Rectal smooth muscle tissue (tissue), 1 donor: ENCODE results near the gene COL23A1.
"Not testable (repeated sequence)": the region's sequence is repeated elsewhere in the genome, so short reads cannot be mapped to it uniquely, and the experiment has no call there.

Experiments used
- H3K27ac ChIP-seq: one replicate; pipeline ENCODE4 v1.7.0; 2013; ENCODE audit warnings: low read depth, low read length, inconsistent platforms
- H3K27me3 ChIP-seq: one replicate; pipeline ENCODE4 v1.7.0; 2013; ENCODE audit warnings: low read length; ENCODE audit not compliant: control insufficient read depth, insufficient read depth
- H3K36me3 ChIP-seq: one replicate; pipeline ENCODE4 v1.7.0; 2013; ENCODE audit warnings: low read length; ENCODE audit not compliant: control insufficient read depth, insufficient read depth
- H3K4me1 ChIP-seq: one replicate; pipeline ENCODE4 v1.7.0; 2013; ENCODE audit warnings: low read length; ENCODE audit not compliant: control insufficient read depth, insufficient read depth
- H3K4me3 ChIP-seq: one replicate; pipeline ENCODE4 v1.7.0; 2013; ENCODE audit warnings: low read length
- H3K9ac ChIP-seq: one replicate; pipeline ENCODE4 v1.7.0; 2013; ENCODE audit warnings: low read length

The COL23A1 gene

DNA sequence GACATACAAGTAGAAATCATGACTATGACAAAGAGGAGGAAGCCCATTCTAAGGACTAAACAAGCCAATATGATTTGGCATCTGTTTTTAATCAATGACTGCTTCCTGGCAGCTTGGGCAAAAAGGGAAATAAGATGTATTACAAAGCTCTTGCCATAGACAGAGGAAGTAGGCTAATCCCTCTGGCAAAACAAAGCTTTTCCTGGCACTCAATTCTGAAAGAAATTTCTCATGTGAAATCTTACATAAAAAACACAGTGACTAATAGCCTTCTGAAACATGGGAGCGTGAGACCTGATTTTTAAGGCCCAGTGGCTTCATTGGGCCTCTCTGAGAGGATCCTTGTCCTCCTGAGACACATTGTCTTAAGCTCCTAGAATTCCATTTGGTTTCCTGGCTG is 93.6 kb downstream of the COL23A1 start:
- no peak overlapping the region for H3K27ac ChIP-seq
- no peak overlapping the region for H3K4me3 ChIP-seq
- no peaks in the 10 kb centered on the region for H3K27me3 ChIP-seq
- H3K9ac ChIP-seq: no peak overlapping the region
- no peaks in the 10 kb centered on the region for H3K4me1 ChIP-seq
- H3K36me3 ChIP-seq: no peaks in the 10 kb centered on the region

DNA sequence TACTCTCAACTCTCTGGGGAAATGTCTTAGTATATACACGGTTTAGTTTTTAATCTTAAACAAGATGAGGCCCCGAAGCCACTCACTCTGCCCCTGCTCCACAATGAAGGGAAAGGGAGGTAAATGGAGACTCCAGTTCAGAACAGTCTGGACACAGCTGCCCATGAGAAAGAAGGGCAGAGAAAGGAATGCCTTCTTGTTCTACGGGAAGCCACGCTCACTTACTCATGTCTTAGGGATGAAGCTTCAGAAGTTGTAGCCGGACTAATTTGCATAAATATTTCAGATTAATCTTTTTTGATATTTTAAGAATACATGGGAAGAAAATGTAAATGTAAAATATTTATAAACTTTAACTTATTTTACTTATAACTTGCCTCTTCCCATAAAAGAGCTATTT is 94.0 kb downstream of the COL23A1 start:
- no peak overlapping the region for H3K9ac ChIP-seq
- no peak overlapping the region for H3K4me3 ChIP-seq
- H3K36me3 ChIP-seq: no peaks in the 10 kb centered on the region
- H3K4me1 ChIP-seq: no peaks in the 10 kb centered on the region
- H3K27me3 ChIP-seq: no peaks in the 10 kb centered on the region
- no peak overlapping the region for H3K27ac ChIP-seq

DNA sequence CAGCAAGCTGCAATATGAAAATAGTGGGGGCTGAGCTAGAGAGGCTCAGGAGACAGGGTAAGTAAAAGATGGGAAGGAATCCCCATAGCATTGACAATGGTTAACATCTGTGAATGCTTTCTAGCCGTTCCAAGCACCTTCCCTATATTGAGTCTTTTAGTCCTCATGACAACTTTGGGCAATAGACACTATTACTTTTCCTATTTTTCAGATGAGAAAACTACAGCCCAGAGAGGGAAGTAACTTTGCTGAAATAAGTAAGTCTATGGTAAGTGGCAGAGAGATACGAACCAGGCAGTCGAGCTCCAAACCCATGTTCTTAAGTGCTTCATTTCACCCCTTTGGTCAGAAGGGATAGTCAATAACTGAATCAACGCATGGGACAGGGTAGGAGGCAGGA is 94.5 kb downstream of the COL23A1 start:
- H3K27ac ChIP-seq: no peak overlapping the region
- no peaks in the 10 kb centered on the region for H3K36me3 ChIP-seq
- H3K27me3 ChIP-seq: no peaks in the 10 kb centered on the region
- H3K9ac ChIP-seq: no peak overlapping the region
- H3K4me3 ChIP-seq: no peak overlapping the region
- no peaks in the 10 kb centered on the region for H3K4me1 ChIP-seq

DNA sequence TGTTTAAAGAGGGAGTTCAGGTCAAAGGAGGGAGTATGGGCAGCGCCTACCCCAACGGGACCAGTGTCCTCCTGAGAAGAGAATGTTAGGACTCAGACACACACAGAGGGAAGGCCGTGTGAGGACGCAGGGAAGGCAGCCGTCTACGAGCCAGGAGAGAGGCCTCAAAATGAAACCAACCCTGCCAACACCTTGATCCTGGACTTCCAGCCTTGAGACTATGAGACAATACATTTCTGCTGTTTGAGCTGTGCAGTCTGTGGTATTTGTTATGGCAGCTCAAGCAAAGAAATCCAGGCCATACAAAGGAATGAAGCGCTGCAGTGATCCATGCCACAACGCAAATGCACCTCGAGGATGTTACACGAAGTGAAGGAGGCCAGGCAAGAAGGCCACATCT is 97.9 kb downstream of the COL23A1 start:
- Histone ChIP-seq H3K9ac (no peak overlapping the region), H3K27ac (no peak overlapping the region), H3K4me3 (no peak overlapping the region), H3K4me1 (no peaks in the 10 kb centered on the region), H3K36me3 (no peaks in the 10 kb centered on the region), H3K27me3 (no peaks in the 10 kb centered on the region)

DNA sequence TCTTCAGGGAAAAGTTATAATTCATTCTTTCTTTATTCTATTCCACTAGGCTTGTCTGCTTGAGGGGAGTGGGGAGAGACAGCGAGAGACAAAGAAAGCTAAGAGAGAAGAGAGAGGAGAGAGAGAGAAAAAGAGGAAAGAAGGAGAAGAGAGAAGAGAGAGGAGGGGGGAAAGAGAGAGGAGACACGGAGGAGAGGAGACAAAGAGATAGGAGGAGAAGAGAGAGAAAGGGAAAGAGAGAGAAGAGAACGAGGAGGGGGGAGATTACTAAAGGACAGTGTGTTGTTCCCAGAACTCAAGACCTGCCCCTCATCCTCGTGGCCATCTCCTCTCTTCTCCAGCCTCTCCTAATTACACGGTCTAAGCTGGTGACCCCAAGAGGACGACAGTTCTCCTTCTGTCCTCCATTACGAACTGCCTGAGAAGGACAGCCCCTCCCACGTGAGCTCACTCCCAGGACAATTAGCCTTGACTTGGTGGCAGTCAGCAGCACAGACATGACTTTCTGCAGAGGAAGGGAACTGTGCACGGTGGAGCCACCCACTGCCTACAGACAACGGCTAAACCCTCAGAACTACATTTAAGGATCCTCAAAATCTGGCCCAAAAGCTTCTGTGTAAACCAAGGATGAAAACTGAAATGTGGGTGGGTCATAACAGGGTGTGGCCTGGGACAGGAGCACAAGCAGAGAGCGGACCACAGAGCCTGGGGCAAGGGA is 99.1 kb downstream of the COL23A1 start:
- no peak overlapping the region for H3K4me3 ChIP-seq
- no peaks in the 10 kb centered on the region for H3K36me3 ChIP-seq
- no peak overlapping the region for H3K27ac ChIP-seq
- no peaks in the 10 kb centered on the region for H3K4me1 ChIP-seq
- H3K27me3 ChIP-seq: no peaks in the 10 kb centered on the region
- no peak overlapping the region for H3K9ac ChIP-seq

DNA sequence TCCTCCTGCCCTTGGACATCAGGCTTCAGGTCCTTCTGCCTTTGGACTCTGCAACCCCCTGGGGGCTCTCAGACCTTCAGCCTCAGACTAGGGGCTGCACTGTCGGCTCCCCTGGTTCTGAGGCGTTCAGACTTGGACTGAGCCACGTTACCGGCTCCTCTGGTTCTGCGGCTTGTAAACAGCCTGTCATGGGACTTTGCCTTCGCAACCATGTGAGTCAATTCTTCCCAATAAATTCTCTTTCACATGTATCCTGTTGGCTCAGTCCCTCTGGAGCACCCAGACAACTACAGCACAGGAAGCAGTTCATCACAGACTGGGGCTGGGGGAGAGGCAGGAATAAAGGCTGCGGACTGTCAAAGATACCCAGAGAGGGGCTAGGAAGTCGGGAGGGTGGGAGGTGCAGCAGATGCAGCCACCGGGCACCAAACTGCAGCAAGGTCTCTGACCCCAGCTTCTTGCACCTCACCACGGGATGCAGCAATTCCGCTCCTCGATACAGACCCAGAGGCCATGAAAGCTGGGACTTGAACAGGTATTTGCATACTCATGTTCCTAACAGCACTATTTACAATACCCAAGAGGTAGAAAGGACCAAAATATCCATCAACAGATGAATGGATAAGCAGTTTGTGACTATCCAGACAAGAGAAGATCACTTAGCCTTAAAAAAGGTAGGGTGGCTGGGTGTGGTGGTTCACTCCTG is 100.8 kb downstream of the COL23A1 start:
- H3K4me3 ChIP-seq: no peak overlapping the region
- H3K27ac ChIP-seq: no peak overlapping the region
- no peaks in the 10 kb centered on the region for H3K4me1 ChIP-seq
- no peaks in the 10 kb centered on the region for H3K27me3 ChIP-seq
- H3K9ac ChIP-seq: no peak overlapping the region
- no peaks in the 10 kb centered on the region for H3K36me3 ChIP-seq

DNA sequence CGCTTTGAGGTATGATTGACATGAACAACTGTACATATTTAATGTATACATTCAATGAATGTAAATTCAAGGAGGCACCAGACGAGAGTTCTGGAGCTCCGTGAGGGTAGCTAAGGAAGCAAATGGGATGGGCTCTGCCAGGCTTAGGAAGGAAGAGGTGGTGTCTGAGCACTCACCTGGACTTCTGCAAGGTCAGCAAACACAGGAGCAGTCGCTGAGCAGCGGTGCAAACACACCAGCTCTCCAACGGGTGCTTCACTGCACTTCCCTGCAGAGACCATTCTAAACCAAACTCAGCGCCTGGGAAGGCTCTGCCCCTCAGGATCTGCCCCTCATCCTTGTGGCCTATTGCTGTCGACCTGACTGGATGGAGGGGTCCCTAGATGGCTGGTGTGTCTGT is 101.5 kb downstream of the COL23A1 start:
- H3K27ac ChIP-seq: no peak overlapping the region
- no peak overlapping the region for H3K9ac ChIP-seq
- H3K4me1 ChIP-seq: no peaks in the 10 kb centered on the region
- no peaks in the 10 kb centered on the region for H3K36me3 ChIP-seq
- H3K27me3 ChIP-seq: no peaks in the 10 kb centered on the region
- H3K4me3 ChIP-seq: no peak overlapping the region

DNA sequence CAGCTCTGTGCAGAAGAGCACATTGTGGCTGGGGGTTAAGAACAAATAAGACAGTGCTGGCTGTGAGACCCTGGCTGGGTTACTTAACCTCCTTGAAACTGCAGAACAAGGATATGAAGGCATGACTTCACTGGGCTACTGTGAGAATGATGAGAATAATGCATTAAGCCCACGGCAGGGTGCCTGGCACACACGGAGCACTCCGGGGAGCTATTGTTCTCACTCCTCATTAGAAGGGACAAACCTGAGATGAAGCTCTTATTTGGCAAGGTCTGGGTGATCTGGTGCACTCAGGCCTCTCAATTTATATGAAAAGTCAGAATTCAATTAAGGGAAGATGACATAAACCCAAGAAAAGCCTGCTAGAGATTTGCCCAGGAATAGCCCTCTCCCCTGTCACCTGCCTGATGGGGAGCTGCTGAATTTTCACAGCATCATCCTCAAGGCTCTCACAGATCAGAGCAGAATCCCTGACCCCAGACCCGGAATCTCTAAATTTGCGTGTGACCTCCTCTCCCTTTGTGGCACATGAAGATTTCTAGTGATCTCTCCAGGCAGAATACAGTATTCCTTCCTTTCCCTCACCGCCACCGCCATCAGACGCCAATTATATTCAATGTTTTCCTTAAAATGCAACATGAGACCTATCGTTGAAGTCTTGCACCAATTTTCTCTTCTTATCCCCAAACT is 102.1 kb downstream of the COL23A1 start:
- Histone ChIP-seq H3K36me3 (no peaks in the 10 kb centered on the region), H3K27ac (no peak overlapping the region), H3K4me1 (no peaks in the 10 kb centered on the region), H3K4me3 (no peak overlapping the region), H3K9ac (no peak overlapping the region), H3K27me3 (no peaks in the 10 kb centered on the region)

DNA sequence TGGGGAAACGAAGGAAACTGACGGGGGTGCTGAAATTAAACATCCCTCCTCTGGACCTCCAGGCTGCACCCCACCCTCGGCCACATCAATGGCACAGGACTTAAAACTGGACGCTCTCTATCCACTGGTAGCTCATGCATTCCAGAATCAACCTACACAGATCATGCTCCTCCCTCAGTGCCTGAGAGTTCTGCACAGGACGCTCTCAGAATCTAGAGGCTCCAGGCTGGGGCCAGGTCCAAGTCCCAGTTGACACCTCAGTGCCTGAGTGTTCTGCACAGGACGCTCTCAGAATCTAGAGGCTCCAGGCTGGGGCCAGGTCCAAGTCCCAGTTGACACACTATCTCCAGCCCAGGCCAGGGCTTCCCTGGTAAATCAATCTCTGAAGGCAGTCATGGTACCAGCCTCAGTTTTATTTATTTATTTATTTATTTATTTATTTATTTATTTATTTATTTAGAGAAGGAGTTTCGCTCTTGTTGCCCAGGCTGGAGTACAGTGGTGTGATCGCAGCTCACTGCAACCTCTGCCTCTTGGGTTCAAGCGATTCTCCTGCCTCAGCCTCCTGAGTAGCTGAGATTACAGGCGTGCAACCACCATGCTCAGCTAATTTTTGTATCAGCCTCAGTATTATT is 103.2 kb downstream of the COL23A1 start:
- H3K4me1 ChIP-seq, H3K36me3 ChIP-seq, H3K9ac ChIP-seq, H3K4me3 ChIP-seq, H3K27me3 ChIP-seq, H3K27ac ChIP-seq: not testable (repeated sequence)

DNA sequence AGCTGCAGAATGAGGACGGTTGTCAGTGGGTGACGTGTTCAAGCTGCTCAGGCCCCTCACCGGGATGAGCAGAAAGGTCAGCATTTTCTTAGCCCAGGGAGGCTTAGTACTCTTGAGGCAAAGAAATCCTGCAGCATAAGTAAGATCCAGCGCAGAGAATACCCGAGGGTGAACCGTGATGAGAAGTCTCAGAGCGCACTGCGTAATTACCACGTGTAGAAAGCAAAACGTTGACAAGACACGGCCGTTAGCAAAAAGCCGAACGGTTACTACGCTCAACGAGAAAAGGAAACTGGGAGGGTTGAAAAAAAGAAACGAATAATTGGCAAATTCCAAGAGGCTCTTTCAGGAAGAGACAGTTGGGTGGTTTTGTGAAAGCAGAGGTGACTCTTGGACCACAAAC is 104.0 kb downstream of the COL23A1 start:
- no peak overlapping the region for H3K4me3 ChIP-seq
- no peak overlapping the region for H3K9ac ChIP-seq
- H3K4me1 ChIP-seq: no peaks in the 10 kb centered on the region
- no peaks in the 10 kb centered on the region for H3K36me3 ChIP-seq
- H3K27me3 ChIP-seq: no peaks in the 10 kb centered on the region
- H3K27ac ChIP-seq: no peak overlapping the region

DNA sequence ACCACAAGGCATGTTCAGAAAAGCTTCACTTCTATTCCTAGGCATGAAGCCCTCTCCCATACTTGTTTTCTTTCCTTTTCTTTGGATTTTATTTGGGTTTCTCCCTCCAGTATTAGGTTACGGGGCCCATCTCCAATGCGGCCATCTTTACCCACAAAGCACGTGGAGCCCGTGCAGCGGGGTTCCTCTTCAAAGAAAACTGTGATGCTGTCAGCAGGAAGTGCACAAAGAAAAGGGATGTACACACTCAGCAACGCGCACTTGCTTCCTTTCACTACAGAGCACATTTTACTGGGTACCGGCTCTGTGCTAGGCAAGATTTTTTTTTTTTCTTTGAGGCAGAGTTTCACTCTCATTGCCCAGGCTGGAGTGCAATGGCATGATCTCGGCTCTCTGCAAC is 106.6 kb downstream of the COL23A1 start:
- no peak overlapping the region for H3K4me3 ChIP-seq
- H3K36me3 ChIP-seq: no peaks in the 10 kb centered on the region
- no peak overlapping the region for H3K27ac ChIP-seq
- no peaks in the 10 kb centered on the region for H3K4me1 ChIP-seq
- no peaks in the 10 kb centered on the region for H3K27me3 ChIP-seq
- no peak overlapping the region for H3K9ac ChIP-seq

DNA sequence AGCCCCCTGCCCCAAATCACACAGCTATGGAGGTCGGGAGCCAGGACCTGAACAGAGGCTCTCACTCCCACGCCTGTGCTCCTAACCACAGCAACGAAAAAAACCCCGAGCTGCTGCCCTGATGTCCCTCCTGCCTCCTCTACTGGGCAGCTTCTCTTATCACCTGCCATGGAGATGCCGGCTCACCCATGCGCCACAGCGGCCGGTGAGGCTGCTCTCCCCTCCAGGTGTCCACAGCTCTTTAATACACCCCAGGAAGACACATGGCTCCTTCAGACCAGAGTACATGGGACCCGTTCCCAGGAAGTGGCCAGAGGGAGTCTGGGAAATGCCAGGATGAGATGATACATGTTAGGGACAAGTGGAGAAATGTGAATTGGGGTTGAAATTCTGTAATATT is 110.9 kb downstream of the COL23A1 start:
- Histone ChIP-seq H3K27ac (no peak overlapping the region), H3K36me3 (no peaks in the 10 kb centered on the region), H3K9ac (no peak overlapping the region), H3K4me1 (no peaks in the 10 kb centered on the region), H3K27me3 (peaks cover 2% of the 10 kb centered on the region), H3K4me3 (no peak overlapping the region)
